K562 (cell line): Measurements from ENCODE around the gene PSD2. TPM values are rescaled to one million over a fixed set of nuclear protein-coding genes. Genes with fewer than 3 reads are reported as not detected.

Experiments used
- ATAC-seq: fragments of 200-7000 bp; cut with Tn5 transposase; 3 replicates; pipeline ENCODE4 v1.9.1; 2020; ENCODE audit warnings: moderate library complexity
- BruUV-seq: library from RNA; stranded (reverse); fragments of 400-500 nt; replicated peaks from 2 replicates; lab custom pipeline; 2021; lab: Mats Ljungman, UMichigan
- CTCF ChIA-PET: fragments of 300-600 bp; formaldehyde crosslinking; extraction: SDS; loops from one replicate; lab custom pipeline; 2021; ENCODE audit warnings: low intra/inter-chr PET ratio; lab: Yijun Ruan, JAX
- POLR2A ChIA-PET: fragments of 300-600, 350-650 bp; sonication (Branson Sonifier 250); formaldehyde crosslinking; extraction: SDS; loops from one replicate; lab custom pipeline; 2021; ENCODE audit warnings: antibody characterized with exemption, inconsistent platforms; lab: Yijun Ruan, JAX
- DNase-seq, 4 experiments: peaks; one replicate each; pipeline versions ENCODE4 v3.0.0 to v3.0.0-alpha.2; 2011 to 2018; ENCODE audit warnings: low spot score in 3 of 4, mixed read lengths in 3 of 4; ENCODE audit errors: extremely low read depth in 1 of 4
- FAIRE-seq: peaks from 2 replicates; lab custom pipeline; 2011; peaks lifted over from hg19 to GRCh38; lab: Jason Lieb, UNC
- H2AFZ ChIP-seq: 2 replicates; pipeline ENCODE4 v1.6.0; 2011; ENCODE audit warnings: low read depth, low read length, control low read depth, inconsistent platforms
- H3K27ac ChIP-seq: fragments of 200-600 bp; 3 replicates; pipeline ENCODE4 v1.8.0; 2011; ENCODE audit warnings: low read depth, mild to moderate bottlenecking, control low read depth, inconsistent platforms, low read length, moderate library complexity, mixed read lengths; ENCODE audit errors: extremely low read depth
- H3K27me3 ChIP-seq, 2 experiments: fragments of 300-600 bp in 1 of 2; 2 replicates in 1 of 2; 3 replicates in 1 of 2; pipeline versions ENCODE4 v1.6.0 to v1.8.0; 2011; ENCODE audit warnings: inconsistent platforms in 2 of 2, low read length in 2 of 2, mild to moderate bottlenecking in 1 of 2, mixed read lengths in 1 of 2, moderate library complexity in 1 of 2; ENCODE audit not compliant: control insufficient read depth in 2 of 2, insufficient read depth in 2 of 2
- H3K36me3 ChIP-seq: fragments of 300-600 bp; 3 replicates; pipeline ENCODE4 v1.8.0; 2011; ENCODE audit warnings: mild to moderate bottlenecking, low read length, inconsistent platforms; ENCODE audit not compliant: control insufficient read depth, insufficient read depth
- H3K4me1 ChIP-seq, 2 experiments: fragments of 200-600 bp in 1 of 2; replicated peaks in 1 of 2; 2 replicates in 1 of 2; 3 replicates in 1 of 2; pipeline versions ENCODE4 v1.5.1 to v1.8.0; 2011; ENCODE audit warnings: inconsistent platforms in 2 of 2, low read length in 2 of 2, mild to moderate bottlenecking in 1 of 2, mixed read lengths in 1 of 2, moderate library complexity in 1 of 2; ENCODE audit not compliant: control insufficient read depth in 2 of 2, insufficient read depth in 2 of 2
- H3K4me2 ChIP-seq: 2 replicates; pipeline ENCODE4 v1.6.1; 2011; ENCODE audit warnings: low read length, control low read depth, inconsistent platforms, mixed read lengths; ENCODE audit not compliant: insufficient read depth
- H3K4me3 ChIP-seq: fragments of 200-600 bp; sonication (generic), shearing (Covaris generic); 2 replicates; pipeline ENCODE4 v1.5.1; 2016; ENCODE audit warnings: control low read depth, inconsistent platforms
- H3K79me2 ChIP-seq: fragments of 200-600 bp; 3 replicates; pipeline ENCODE4 v1.8.0; 2011; ENCODE audit warnings: low read length, inconsistent platforms; ENCODE audit not compliant: control insufficient read depth, insufficient read depth
- H3K9ac ChIP-seq, 2 experiments: 2 replicates each; pipeline versions ENCODE4 v1.6.0 to v1.6.1; 2011; ENCODE audit warnings: low read depth in 2 of 2, low read length in 2 of 2, control low read depth in 1 of 2, inconsistent platforms in 1 of 2, mild to moderate bottlenecking in 1 of 2, mixed read lengths in 1 of 2; ENCODE audit not compliant: insufficient read depth in 1 of 2
- H3K9me1 ChIP-seq: one replicate; pipeline ENCODE4 v1.6.0; 2011; ENCODE audit warnings: inconsistent platforms, mild to moderate bottlenecking, low read length, moderate library complexity; ENCODE audit not compliant: control insufficient read depth, insufficient read depth
- H3K9me3 ChIP-seq: replicated peaks from 2 replicates; pipeline ENCODE4 v1.5.1; 2011; ENCODE audit warnings: low read depth, low read length, inconsistent platforms; ENCODE audit not compliant: control insufficient read depth, insufficient read depth
- H4K20me1 ChIP-seq: replicated peaks from 2 replicates; pipeline ENCODE4 v1.6.1; 2011; ENCODE audit warnings: low read length, inconsistent platforms, mixed read lengths; ENCODE audit not compliant: control insufficient read depth, insufficient read depth
- CHCHD3 ChIP-seq: fragments of 250-450 bp; sonication (Bioruptor Pico); IDR thresholded peaks from 2 replicates; pipeline ENCODE4 v2.1.2; 2022; ENCODE audit warnings: mild to moderate bottlenecking
- FUS ChIP-seq: fragments of 200-400 bp; formaldehyde crosslinking; optimal IDR thresholded peaks from 2 replicates; pipeline ENCODE3; 2017; ENCODE audit warnings: low read depth, low read length
- HNRNPL ChIP-seq: fragments of 200-400 bp; formaldehyde crosslinking; IDR thresholded peaks from 2 replicates; pipeline ENCODE4 v1.6.1; 2017; ENCODE audit warnings: low read depth, mild to moderate bottlenecking, low read length
- KLF16 ChIP-seq: IDR thresholded peaks from 2 replicates; pipeline ENCODE4 v1.6.1; 2016; ENCODE audit warnings: antibody characterized with exemption
- NFIC ChIP-seq: fragments of 450-650 bp; IDR thresholded peaks from 2 replicates; pipeline ENCODE4 v1.6.1; 2017; ENCODE audit warnings: mild to moderate bottlenecking, inconsistent platforms
- NFIX ChIP-seq: fragments of 250-450 bp; sonication (Bioruptor Pico); IDR thresholded peaks from 2 replicates; pipeline ENCODE4 v1.4.0; 2020; ENCODE audit warnings: low read depth, mild to moderate bottlenecking, moderate library complexity
- SMAD1 ChIP-seq: fragments of 150-350 bp; IDR thresholded peaks from 2 replicates; pipeline ENCODE4 v1.6.1; 2014; ENCODE audit warnings: low read length, low read depth; ENCODE audit not compliant: partially characterized antibody
- SREBF1 ChIP-seq: fragments of 150-350 bp; IDR thresholded peaks from 2 replicates; pipeline ENCODE4 v1.6.1; 2014; ENCODE audit warnings: antibody characterized with exemption, low read depth, low read length, borderline replicate concordance
- TEAD2 ChIP-seq: fragments of 450-650 bp; IDR thresholded peaks from 2 replicates; pipeline ENCODE4 v1.6.1; 2016; ENCODE audit warnings: missing genetic modification characterization, control low read depth, missing compliant biosample characterization
- ZBTB33 ChIP-seq: sonication (generic); formaldehyde crosslinking; IDR thresholded peaks from 2 replicates; pipeline ENCODE4 v1.8.1; 2023; ENCODE audit warnings: mild to moderate bottlenecking, missing genetic modification reagents
- ZKSCAN1 ChIP-seq: fragments of 150-350 bp; IDR thresholded peaks from 2 replicates; pipeline ENCODE4 v1.6.1; 2016; ENCODE audit warnings: low read depth, low read length
- WGBS: fragments of 100-300 bp; shearing (Covaris generic); methylation state at CpG from one replicate; pipeline ENCODE4 v1.1.6; 2016; ENCODE audit warnings: low coverage, mixed read lengths; ENCODE audit not compliant: insufficient coverage; ENCODE audit errors: missing lambda C conversion rate; 5-methylcytosine and 5-hydroxymethylcytosine counted together
- in situ Hi-C: fragments of 300-500 bp; cut with MboI; formaldehyde crosslinking; loops from 4 replicates; pipeline ENCODE4 v1.15.0; 2018; ENCODE audit warnings: inconsistent platforms, mixed read lengths
- intact Hi-C: fragments of 100-400 bp; cut with micrococcal nuclease; formaldehyde crosslinking; loops from 2 replicates; pipeline ENCODE4 v1.14.2; 2022
- polyA plus RNA-seq, 8 experiments: library from polyadenylated mRNA; depleted of rRNA in 4 of 8; stranded (reverse) in 5 of 8; unstranded in 3 of 8; fragments of >200 nt; fragmentation: Nextera tagmentation in 2 of 8; fragmentation: Illumina TruSeq in 1 of 8; extraction: Ambion mirVana in 2 of 8; extraction: Trizol in 1 of 8; gene quantifications; 2 replicates each; pipeline versions ENCODE4 v1.2.1 to v1.2.3, GENCODE V29; 2011 to 2014; ENCODE audit warnings: inconsistent platforms in 1 of 8, missing spikeins in 1 of 8
- total RNA-seq, 7 experiments: library from RNA; depleted of rRNA in 6 of 7; stranded (reverse); fragments of >200 nt in 6 of 7; fragmentation: Illumina TruSeq in 2 of 7; extraction: Trizol in 2 of 7; gene quantifications; 2 replicates each; pipeline versions ENCODE4 v1.2.1 to v1.2.3, GENCODE V29; 2011 to 2021; ENCODE audit warnings: low replicate concordance in 1 of 7
- TF ChIP-seq, protein P1 (sequence below): sonication (generic); formaldehyde crosslinking; IDR thresholded peaks from 2 replicates; pipeline ENCODE4 v1.8.0; 2022; ENCODE audit warnings: mild to moderate bottlenecking, missing genetic modification reagents

The PSD2 gene
- total and polyA plus RNA-seq, 9 of the 15 experiments (the other 6 are each of a cell fraction or from before 2014, with no cell fraction given) = 0.01 to 0.09 (median 0.04) TPM; not detected in 4

GRCh38 chr5:139749242-139749641, 46.4 kb upstream of the PSD2 start:
- H3K79me2 ChIP-seq = no peaks in the 10 kb centered on the region; the same call in 2 of the 3 replicates
- peaks cover 15 to 26% of the 10 kb centered on the region in 2 experiments; a peak in 4 of 5 replicates for H3K27me3 ChIP-seq
- peaks cover 41 to 53% of the 10 kb centered on the region in 2 experiments for H3K4me1 ChIP-seq
- no peaks in the 10 kb centered on the region for H3K36me3 ChIP-seq
- ATAC-seq (no peak), DNase-seq (no peak), FAIRE-seq (peak; percentile 48)
- H3K9ac ChIP-seq = no peak overlapping the region
- ChIA-PET CTCF (interaction anchor here (0.6 kb wide), 1 partner anchor 924 kb away, joined by 3 read pairs; no protein-coding TSS in a partner anchor), POLR2A (interaction anchor here (0.6 to 1.3 kb wide), 2 partner anchors 9 to 205 kb away, joined by 3 read pairs; no protein-coding TSS in a partner anchor)
- peak; percentile 99 for TF ChIP-seq NFIC
- TF ChIP-seq SREBF1 = no peak
- no peak for TF ChIP-seq CHCHD3
- TF ChIP-seq KLF16 = no peak
- no peak for TF ChIP-seq ZKSCAN1
- TF ChIP-seq NFIX (CRISPR knock-in tag) = peak; percentile 85
- TF ChIP-seq, protein P1, sequence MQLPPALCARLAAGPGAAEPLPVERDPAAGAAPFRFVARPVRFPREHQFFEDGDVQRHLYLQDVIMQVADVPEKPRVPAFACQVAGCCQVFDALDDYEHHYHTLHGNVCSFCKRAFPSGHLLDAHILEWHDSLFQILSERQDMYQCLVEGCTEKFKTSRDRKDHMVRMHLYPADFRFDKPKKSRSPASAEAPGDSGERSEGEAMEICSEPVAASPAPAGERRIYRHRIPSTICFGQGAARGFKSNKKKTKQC = no peak
- TF ChIP-seq FUS = no peak
- no peak for TF ChIP-seq ZBTB33 (CRISPR knock-in tag)
- TF ChIP-seq HNRNPL = no peak
- no peak for TF ChIP-seq TEAD2 (tag)
- peak; percentile 40 for TF ChIP-seq SMAD1
- no TSS peak for BruUV-seq
- 19% methylated on average over 2 of the region's 2 CpGs for WGBS
- in situ Hi-C loops (no loop called here), intact Hi-C loops (no loop called here)
- H4K20me1 ChIP-seq = 0 out of 2 replicates have a peak, but pooled peaks cover 9% of the 10 kb centered on the region
- no peak overlapping the region for H3K4me3 ChIP-seq
- H2AFZ ChIP-seq = no peak overlapping the region
- H3K9me3 ChIP-seq = no peaks in the 10 kb centered on the region
- H3K9me1 ChIP-seq = peaks cover 5% of the 10 kb centered on the region
- H3K27ac ChIP-seq = no peak overlapping the region
- H3K4me2 ChIP-seq = no peak overlapping the region
